Suprapubic skin (tissue), 4 donors: ENCODE measurements around the gene SPOCD1.

ENCODE experiments used
- CTCF ChIP-seq, 2 donors: fragments of 200-600 bp in 1 of 2; fragments of 450-650 bp in 1 of 2; sonication (generic) in 1 of 2; IDR thresholded peaks; one replicate each; pipeline ENCODE4 v1.5.1; 2016 to 2019; ENCODE audit warnings: antibody characterized with exemption in 2 of 2, mild to moderate bottlenecking in 1 of 2, moderate library complexity in 1 of 2
- EP300 ChIP-seq: sonication (generic); formaldehyde crosslinking; IDR thresholded peaks from one replicate; pipeline ENCODE4 v1.6.1; 2017; ENCODE audit warnings: antibody characterized with exemption
- POLR2A ChIP-seq, 2 donors: fragments of 450-650 bp; IDR thresholded peaks; one replicate each; pipeline ENCODE4 v1.6.1; 2017; ENCODE audit warnings: antibody characterized with exemption in 2 of 2, mild to moderate bottlenecking in 2 of 2, moderate library complexity in 2 of 2
- POLR2AphosphoS5 ChIP-seq, 3 donors: sonication (generic); formaldehyde crosslinking; IDR thresholded peaks; one replicate each; pipeline ENCODE4 v1.6.1; 2017; ENCODE audit warnings: antibody characterized with exemption in 3 of 3

- TF ChIP-seq POLR2AphosphoS5 (IDR thresholded peaks at IDR 0.05) (no peak), POLR2A (IDR thresholded peaks at IDR 0.05) (no peak), CTCF (IDR thresholded peaks at IDR 0.05) (no peak), EP300 (no peak)
Measured at GRCh38 chr1:31756578-31756977, 59.2 kb downstream of the SPOCD1 start.
